DND-41 (cell line): ENCODE data around the gene ME3.

Experiments
- EZH2 ChIP-seq: IDR thresholded peaks from 3 replicates; pipeline ENCODE4 v1.6.1; 2012; ENCODE audit warnings: borderline replicate concordance, low read depth, mild to moderate bottlenecking, moderate library complexity, low read length, inconsistent platforms; ENCODE audit not compliant: severe bottlenecking
- TF ChIP-seq, protein P1 (sequence below): IDR thresholded peaks from 2 replicates; pipeline ENCODE4 v1.5.1; 2012; ENCODE audit warnings: borderline replicate concordance, low read length, moderate library complexity, mild to moderate bottlenecking; ENCODE audit not compliant: poor library complexity, severe bottlenecking; ENCODE audit errors: extremely low read depth

GRCh38 chr11:86592047-86592591 lies 80.3 kb downstream of the ME3 start:
- TF ChIP-seq, protein P1, sequence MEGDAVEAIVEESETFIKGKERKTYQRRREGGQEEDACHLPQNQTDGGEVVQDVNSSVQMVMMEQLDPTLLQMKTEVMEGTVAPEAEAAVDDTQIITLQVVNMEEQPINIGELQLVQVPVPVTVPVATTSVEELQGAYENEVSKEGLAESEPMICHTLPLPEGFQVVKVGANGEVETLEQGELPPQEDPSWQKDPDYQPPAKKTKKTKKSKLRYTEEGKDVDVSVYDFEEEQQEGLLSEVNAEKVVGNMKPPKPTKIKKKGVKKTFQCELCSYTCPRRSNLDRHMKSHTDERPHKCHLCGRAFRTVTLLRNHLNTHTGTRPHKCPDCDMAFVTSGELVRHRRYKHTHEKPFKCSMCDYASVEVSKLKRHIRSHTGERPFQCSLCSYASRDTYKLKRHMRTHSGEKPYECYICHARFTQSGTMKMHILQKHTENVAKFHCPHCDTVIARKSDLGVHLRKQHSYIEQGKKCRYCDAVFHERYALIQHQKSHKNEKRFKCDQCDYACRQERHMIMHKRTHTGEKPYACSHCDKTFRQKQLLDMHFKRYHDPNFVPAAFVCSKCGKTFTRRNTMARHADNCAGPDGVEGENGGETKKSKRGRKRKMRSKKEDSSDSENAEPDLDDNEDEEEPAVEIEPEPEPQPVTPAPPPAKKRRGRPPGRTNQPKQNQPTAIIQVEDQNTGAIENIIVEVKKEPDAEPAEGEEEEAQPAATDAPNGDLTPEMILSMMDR = no peak
- TF ChIP-seq EZH2 = no peak
